GM21360 (cell line): ENCODE measurements around the gene MARVELD1.
A peak's percentile ranks its signal among the peaks of the same experiment; 100 is the strongest.

Experiments used
- ATAC-seq: cut with Tn5 transposase; IDR thresholded peaks from one replicate; pipeline ENCODE4 v1.9.1; 2021; ENCODE audit warnings: mild to moderate bottlenecking, moderate library complexity; ENCODE audit not compliant: unreplicated experiment

MARVELD1 gene

DNA sequence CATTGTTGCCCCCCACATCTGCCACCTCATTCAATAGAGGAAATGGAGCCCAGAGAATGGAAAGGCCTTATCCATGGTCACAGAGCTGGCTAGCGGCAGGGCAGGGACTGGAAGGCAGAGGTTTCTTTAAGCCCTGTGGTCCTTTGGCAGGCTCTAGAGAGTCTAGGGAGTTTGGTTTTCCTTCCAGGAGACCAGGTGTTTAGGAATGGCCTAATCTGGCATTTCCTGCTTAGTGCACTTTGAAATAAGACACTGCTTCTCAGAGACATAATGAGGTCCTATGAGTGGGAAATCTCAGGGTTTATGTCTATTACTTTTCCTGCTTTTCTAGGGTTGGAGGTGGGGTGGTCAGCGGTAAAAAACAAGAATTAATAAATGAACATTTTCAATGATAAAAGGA lies 6.1 kb downstream of the MARVELD1 start:
- ATAC-seq = no peak

DNA sequence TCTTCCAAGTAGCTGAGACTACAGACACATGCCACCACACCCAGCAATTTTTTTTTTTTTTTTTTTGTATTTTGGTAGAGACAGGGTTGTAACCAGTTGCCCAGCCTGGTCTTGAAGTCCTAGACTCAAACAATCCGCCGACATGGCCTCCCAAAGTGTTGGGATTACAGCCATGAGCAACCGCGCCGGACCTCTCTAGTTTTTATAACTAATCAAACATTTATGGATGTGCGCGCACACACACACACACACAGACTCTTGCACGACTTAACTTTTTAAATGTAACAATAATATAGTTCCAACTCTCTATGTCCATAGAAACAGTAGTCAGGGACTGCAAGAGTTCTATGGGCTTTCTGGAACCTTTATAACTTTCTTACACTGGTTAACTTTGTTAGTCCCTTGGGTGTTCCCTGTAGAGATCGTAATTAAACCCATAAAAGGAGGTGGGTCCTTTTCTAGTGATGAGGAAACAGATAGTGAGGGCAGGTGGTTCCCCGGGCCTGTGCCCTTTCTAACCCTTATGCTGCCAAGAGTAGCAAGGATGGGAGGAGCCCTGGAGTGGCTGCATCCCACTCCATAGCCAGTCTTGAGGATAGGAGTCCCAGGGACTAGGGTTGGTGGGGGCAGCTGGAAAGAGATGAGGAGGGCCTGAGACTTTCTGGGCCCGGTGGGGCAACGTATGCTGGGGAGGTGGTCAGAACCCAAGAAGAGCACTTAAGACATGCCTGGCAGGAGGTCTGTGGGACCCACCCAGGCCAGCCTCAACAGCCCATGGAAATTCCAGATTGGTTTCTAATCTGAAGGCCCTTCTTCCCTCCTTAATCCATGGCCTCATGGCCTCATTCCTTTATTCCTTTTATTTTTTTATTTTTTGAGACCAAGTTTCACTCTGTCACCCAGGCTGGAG lies 8.6 kb downstream of the MARVELD1 start:
- no peak for ATAC-seq

DNA sequence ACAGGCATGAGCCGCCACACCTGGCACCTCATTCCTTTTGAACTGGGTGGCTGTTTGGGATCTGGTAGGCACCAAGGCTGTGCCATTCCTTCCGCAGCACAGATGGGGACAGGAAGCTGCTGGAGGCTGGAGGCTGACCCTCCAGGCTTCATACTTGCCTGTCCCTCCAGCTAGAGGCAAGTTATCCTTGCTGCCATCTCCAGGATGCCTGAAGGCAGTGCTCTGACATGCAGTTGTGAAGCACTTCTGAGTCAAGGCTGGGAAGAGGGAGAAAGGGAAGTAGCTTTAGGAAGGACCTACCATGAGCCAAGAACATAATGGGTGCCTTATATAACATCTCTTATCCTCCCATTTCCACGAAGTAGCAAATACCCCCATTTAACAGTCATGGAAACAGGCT lies 9.5 kb downstream of the MARVELD1 start:
- no peak for ATAC-seq

DNA sequence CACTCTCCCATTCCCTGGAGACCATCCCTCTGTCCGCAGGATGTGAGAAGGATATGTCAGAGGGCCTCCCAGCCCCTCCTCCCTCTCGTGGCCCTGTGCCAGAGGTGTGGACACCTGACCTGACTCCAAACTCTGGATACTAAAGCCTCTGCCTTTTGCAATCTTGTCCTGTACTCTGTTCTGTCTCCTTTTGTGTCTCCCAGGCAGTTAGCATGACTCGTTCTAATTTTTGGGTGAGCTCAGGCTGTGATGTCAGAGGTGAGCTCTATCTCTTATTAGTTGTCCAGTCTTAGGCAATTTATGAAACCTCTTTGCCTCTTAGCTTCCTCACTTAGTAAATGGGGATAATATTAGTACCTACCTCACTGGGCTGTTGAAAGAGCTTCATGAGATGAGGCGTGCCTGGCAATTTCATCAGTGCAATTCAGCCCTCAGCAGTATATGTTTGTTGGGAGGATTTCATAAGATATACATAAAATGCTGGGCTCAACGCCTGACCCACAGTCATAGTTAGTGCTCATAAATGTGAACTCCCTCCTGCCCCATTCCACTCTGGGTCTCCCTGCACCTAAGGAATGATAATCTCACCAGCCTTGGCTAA lies 10.9 kb downstream of the MARVELD1 start:
- ATAC-seq = no peak

DNA sequence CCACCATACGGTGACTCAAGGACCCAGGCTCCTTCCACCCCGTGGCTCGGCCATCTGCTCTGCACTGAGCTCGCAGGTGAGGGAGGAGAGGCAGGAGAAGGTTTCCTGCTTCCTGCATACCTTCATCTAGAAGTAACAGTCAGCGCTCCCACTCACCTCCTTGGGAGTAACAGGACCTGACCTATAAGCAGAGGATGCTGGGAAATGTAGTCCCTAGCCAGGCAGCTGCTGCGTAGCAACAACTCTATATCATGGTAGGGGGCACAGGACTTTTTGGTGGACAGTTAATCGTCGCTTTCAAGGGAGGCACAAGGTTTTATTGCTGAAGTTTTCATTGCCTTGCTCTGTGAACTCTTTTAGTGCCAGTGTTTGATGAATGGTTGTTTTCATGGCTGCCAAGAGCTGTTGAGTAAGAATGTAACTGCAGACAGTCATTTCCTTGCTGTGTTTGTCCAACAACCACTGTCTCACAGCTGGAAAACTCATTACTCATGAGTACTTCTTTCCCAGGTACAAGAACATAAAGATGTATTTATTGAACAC lies 13.2 kb downstream of the MARVELD1 start:
- ATAC-seq = no peak

DNA sequence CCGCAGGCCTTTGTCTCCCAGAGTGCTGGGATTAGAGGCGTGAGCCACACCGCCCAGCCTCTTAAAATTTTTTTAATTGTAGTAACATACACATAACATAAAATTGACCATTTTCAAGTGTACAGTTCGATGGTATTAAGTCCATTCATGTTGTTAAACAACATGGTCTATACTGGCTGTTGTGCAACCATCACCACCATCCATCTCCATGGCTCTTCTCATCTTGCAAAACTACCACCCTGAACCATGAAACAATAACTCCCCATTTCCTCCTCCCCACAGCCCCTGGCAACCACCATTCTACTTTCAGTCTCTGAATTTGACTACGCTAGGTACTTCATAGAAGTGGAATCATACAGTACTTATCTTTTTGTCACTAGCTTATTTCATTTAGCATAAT lies 15.5 kb downstream of the MARVELD1 start:
- ATAC-seq = no peak

DNA sequence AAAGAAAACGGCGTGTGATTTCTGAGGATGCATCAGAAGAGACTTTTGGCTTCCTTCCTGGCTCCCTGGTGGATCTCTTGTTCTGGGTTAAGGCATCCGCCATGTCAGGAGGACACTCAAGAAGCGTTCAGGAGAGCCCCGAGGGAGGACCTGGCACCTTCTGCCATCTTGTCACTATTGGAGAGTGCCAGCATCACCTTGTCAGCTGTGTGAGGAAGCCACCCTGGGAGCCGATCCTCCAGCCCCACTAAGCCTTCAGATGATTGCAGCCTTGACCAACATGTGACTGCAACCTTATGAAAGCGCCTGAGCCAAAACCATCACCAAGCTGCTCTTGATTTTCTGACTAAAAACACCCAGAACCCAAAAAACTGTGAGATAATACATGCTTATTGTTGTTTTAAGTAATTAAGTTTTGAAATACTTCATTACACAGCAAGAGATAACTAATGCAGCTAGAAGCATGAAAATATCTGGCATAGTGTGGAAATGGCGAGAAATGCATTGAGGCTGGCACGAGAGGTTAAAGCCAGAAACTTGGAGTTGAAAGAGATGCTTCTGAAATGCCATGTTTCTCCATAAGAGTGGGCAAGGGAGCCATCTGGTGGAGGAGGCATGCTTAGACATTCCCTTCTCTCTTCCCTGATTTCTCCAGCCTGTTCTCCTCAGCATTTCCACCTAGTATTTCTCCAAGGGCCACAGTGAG lies 18.0 kb downstream of the MARVELD1 start:
- ATAC-seq = no peak

DNA sequence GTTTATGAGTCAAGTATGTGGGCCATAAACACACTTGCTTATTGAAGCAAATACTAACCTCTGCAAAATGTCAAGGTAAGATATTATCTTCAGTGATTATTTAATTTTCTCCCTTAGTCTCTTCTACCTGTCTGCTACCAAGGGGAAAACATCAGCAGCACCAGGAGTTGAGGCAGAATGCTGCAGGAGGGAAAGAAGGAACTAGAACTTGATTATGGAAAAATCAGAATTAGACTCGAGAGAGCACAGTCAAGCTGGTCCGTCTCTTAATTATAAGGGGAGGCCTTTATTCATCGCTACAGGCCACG lies 18.5 kb downstream of the MARVELD1 start:
- ATAC-seq = no peak

DNA sequence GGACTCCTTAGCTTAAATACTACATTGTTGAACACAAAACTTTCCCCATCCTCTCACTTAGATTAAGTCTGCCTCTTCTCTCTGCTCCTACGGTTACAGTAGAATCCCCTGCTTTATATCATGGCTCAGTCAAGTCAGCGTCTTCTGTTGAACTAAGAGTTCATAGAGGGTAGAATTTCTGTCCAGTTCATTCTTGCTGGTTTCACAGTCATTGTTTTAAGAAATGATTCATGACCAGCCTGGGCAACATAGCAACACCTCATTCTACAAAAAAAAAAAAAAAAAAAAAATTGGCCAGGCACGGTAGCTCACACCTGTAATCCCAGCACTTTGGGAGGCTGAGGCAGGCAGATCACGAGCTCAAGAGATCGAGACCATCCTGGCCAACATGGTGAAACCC lies 19.7 kb downstream of the MARVELD1 start:
- ATAC-seq = no peak

DNA sequence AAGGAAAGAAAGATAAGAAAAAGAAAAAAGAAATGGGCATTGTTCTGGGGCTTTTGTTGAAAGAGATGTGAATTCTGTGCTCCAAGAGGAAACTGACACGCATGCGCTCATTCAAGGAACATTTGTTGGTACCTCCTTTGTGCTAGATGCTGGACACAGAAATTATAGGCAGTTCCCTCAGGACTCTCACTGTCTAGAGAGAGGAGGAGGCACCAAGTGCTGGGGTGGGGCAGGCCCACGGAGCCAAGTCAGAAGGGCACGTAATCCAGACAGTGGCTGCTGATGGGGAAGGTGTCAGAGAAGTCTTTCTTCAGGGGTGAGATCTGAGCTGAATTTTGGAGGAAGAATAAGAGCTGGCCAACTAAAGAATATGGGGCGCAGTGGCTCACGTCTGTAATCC lies 20.5 kb downstream of the MARVELD1 start:
- ATAC-seq = no peak

DNA sequence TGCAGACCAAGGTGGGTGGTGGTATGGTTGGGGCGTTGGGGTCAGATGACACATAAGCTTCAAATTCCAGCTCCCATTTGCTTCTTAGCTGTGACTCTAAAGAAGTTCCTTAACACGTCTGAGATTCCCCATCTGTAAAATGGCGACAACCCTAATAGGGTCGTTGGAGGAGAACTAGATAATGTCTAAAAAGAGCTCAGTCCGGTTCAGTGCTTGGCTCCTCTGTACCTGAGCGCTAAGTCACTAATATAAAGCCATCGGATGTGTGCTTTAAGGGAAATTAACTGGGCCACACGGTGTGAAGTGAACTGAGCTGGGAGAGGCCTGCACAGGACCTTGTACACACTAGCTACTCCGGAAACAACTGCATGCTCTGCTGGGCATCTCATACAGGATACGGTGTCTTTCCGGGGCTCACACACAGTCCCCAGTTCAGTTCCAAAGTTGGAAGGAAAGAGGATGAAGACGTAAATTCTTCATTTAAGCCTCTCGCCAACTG lies 22.9 kb downstream of the MARVELD1 start:
- peak; percentile 34 for ATAC-seq

DNA sequence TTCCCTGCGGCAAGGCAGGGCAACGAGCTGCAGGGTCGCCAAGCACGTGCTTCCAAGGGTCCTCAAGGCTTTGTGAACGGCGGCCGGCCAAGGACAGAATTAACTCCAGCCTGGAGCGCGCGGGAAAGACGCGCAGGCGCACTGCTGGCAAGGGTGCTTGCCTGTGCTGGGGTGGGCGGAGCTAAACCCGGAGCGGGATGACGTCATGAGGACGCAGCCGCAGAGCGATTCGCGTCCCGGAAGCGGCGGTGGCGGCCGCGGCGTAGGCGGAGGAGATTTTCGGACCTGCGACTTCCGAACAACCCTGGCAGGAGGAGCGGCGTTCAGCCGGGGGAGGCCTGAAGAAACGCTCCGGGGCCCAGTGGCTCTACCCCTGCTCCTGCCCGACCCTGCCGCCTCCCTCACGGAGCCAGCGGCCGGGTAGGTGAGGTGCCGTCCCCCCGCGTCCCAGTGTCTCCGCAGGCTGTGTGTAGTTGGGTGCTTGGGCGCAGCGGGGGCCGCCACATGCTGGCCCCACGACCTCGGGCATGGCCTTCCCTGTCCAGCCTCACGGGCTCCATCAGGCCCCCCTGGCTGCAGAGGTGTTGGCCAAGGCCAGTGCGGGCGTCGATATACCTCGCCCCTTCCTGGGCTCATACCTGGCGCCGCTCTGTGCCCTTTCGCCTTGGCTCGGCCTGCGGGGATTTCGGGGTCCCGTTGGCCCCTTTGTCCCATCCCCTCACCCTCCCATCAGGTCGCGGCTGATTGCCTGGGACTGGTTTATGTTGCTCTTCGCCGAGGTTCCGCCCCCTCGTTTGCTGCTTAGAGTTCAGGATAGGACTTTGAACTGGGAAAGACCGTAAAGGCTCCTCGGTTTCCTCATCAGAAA lies 23.6 kb downstream of the MARVELD1 start, which contains the start of gene ZFYVE27:
Gene ZFYVE27, plus strand, starts transcription at position 227 of the 868 bp plus-strand sequence. CDS start 1,350 bp downstream, outside the sequence.
- ATAC-seq = peak; percentile 77

DNA sequence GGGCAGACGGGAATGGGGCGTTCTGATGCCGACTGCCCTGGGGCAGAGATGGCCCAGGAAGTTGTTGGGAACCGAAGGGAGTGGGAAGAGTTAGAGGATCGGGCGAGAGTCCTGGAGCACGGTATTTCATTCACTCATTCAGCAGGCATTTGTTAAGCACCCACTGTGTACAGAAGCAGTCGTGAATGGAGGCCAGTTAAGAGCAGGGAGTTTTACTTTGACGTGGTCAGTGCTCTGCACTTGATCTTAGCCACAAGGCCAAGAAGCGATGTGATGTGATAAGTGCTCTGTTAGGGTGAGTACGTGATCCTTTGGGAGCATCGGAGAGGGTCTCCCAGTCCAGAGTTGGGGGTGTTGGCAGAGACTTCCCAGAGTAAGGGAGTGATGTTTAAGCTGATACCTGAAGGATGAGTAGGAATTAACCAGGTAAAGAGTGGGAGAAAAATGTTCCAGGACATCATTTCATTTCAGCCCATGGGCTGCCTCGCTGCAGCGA lies 24.3 kb downstream of the MARVELD1 start:
- ATAC-seq = peak; percentile 5

DNA sequence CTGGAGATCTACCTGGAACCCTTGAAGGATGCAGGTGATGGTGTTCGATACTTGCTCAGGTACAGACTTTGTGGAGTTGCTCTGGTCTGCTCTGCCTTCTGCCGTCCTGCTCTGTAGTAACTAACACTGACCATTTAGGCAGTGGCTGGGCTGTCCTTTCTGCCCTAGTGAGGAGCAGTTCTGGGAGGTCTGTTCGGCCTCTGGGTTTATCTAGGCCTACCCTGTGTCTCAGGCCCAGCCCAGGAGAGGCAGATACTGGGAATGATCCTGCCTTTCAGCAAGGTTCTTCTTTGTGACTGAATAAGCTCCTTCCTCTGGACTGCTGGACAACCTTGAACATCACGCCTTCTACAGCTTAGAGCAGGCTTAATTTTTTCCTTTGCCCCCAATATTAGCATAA lies 25.1 kb downstream of the MARVELD1 start:
- no peak for ATAC-seq

DNA sequence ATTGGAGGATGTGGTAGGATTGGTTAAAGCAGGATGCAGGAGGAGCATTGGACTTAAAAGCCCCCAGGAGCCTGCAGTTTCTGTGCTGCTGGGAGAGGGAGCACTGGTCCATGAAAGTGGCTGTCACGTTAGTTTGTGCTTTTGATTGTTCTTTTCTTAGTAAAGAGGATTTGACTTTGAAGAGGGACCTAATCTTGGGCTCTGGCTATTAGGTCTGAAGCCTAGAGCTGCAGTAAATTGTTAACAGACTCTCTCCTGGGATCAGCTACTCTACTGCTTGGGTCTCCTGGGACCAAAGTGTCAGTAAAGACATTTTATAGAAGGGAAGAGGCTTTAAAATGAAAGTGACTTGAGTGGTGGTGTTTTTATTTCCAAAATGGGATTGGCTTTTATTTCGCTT lies 27.1 kb downstream of the MARVELD1 start:
- ATAC-seq = no peak

DNA sequence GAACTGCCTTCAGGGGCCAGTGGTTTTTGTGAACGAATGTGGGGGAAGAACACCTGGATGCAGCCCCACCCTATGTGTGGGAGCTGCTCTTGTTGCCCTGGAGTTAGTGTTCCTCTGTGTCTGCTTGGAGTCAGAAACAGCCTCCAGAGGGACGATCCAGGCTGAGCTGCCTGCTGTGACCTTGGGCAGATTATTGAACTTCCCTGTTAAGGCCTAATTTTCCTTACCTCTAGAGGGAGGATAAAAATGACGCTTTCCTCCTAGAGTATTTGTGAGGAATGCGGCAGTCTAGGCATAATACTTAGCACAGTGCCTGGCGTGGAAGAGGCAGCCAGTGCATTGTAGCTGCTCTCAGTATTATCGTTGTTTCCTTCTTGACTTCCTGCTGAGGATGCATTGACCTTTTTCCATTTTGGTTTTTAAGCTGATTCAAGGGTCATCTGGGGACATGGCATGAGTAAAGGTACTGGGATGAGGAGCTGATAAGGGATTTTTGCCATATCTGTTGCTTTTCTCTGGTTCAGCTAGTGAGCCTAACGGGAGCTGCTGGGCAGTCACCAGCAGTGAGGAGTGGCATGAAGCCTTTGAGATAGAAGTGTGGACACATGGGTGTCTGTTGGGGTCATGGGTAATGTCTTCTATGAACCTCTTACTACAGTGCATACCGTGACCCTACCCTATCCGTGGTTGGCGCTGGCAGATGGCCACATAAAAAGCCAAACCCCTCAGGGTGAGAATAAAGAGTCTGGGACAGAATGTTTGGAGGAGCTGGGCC lies 29.8 kb downstream of the MARVELD1 start:
- no peak for ATAC-seq

DNA sequence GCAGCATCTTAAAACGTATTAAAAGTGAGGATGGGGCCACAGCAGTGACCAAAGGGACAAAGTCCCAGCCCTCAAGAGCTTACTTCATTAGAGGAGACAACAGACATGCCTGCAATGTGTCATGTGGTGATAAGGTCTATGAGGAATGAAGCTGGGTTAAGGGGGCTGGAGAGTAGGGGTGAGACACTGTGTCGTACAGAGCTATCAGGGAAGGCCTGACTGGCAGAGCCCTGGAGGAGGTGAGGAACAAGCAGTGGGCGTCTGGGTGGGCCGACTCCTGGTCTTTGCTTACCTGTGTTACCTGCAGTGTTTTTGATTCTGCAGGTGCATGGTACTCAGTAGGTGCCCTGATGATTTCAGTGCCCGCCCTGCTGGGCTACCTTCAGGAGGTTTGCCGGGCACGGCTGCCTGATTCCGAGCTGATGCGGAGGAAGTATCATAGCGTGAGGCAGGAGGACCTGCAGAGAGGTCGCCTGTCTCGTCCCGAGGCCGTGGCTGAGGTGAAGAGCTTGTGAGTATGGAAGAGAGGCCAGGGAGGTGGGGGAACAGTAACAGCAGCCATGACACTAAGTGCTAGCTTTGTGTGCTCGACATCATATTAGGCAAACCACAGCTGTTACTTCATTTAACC lies 31.0 kb downstream of the MARVELD1 start:
- ATAC-seq = no peak

DNA sequence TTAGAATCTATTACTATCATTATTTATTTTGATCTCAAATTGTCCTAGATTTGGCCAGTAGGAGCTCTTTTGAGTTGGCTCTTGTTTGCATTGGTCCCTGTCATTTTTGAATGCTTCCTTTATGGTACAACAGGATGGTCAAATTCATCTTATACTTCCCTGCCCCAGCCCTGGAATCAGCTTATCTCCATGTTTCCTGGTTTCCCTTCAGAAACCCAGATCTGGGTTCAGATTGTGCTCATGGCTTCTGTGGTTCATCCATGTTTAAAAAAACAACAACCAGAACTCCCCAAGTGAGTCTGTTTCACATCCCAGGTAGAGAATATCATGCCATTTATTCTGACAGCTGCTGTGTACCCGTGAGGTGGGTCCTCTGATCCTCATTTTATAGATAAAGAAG lies 34.0 kb downstream of the MARVELD1 start:
- no peak for ATAC-seq

DNA sequence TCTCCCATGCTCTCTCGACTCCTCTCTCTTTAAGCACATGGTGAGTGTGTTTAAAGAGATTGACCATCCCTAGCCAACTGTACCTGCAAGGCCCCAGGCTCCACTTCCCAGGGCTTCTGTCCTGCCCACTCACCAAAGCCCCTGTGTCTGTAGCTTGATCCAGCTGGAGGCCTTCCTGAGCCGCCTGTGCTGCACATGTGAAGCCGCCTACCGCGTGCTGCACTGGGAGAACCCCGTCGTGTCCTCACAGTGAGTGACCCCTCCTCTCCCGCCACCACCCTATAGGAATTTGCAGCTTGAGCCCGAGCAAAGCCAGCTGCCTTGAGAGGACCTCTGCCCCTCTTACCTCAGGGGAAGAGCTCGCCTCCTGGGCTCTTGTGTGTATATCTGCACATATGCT lies 34.6 kb downstream of the MARVELD1 start:
- no peak for ATAC-seq
